Left hindlimb (tissue), 1 donor: ENCODE data around the gene GPRC5D.

Experiments used
- DNase-seq: peaks from one replicate; pipeline ENCODE4 v3.0.0-alpha.2; 2018

GPRC5D gene

DNA sequence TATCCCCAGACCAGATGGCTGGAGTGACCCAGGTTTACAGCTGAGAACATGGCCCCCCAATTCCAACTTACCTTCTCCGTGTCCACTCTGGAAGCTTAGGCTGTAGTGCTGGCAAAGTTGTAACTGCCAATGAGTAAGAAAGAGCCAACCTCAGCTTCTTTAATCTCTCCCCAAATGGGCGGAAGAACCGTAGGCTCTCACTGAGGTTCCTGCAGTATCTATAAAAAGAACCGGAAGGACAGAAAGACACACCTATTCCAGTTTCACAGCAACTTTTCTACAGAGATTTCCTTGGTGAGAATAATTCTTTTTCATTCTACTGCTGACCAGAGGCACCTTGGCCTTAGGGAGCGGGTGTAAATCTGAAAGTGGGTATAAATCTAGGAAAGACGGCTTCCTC is at the start of gene GPRC5D:
Gene GPRC5D, minus strand, starts transcription at position 135 of the 400 bp plus-strand sequence. CDS start 1,786 bp downstream, outside the sequence.
- no peak for DNase-seq

GRCh38 chr12:13001775-13002040 is 49.7 kb upstream of the GPRC5D start:
- no peak for DNase-seq

- peak; percentile 77 for DNase-seq
These were observed 49.2 kb upstream of the GPRC5D start for GRCh38 chr12:13000925-13001774.

DNA sequence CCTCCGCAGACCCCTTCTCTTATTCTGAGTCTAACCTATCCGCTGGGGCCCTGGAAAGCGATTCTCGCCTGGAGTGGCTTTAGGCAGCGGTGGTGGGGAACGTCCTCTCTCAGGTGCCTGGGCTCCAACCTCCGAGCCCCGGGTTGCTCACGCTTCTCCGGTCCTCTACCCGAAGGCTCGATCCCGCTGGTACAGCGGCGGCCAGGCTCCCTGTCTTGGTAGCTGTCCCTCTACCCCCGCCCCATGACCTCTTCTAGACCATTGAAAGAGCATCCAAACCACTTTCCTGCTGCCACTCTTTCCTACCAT is 48.6 kb upstream of the GPRC5D start:
- DNase-seq, result no peak

DNA sequence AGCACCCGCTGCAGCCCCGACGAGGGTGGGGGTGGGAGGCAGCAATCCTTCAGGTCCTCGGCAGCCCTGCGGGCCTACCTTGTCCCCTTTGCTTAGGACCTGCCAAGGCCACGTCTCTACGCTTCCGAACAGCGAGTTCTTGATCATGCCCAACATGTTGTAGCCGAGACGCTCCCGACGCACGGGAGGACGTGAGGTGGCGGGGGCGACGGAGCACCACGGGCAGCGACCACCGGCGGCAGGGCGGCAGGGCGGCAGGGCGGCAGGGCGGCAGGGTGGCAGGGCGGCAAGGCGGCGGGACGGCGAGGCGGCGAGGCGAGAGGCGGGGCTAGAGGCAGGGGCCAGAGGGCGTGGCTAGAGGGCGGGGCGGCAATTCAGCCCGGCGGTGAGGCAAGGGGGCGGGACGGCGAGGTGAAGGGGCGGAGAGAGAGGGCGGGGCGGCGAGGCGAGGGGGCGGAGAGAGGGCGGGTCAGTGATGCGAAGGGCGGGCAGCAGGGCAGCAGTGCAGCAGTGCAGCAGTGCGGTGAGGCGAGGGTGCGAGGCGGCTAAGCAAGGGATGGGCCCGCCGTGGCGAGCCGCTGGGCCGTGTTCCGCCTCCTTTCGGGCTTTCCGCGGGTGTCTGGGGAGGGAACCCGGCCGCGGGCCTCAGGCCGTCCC is 48.1 kb upstream of the GPRC5D start, which contains the start of gene HEBP1:
Gene HEBP1, minus strand, starts transcription at position 307 of the 657 bp plus-strand sequence. Its CDS starts 151 bp downstream, at position 156.
- peak; percentile 98 for DNase-seq

DNA sequence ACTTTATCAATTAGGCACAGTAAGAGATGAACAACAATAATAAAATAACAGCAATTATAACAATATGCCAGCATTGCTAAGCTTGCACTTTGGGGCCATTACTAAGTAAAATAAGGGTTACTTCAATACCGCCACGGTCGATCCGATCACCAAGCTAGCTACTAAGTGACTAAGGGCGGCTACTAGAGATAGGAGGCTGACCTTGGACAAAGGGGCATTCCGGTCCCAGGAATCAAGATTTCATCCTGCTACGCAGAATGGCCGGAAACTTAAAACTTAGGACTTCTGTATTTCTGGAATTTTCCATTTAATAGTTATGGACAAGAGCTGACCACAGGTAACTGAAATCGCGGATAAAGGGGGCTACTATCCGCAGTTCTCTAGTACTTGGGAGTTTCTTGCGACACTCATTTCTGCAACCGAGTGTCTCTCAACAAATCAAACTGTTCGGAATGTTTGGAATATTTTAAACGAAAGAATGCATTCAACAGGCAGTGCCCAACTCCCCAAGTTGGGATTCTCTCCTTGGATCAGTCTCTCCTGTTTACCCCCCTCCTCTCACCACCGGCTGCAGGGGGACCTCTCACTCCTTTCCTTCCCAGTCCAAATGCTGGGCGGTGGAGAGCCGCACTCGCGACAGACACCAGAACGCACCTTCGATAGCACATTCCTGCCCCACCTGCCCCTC is 47.4 kb upstream of the GPRC5D start:
- no peak for DNase-seq

- no peak for DNase-seq
These were observed 46.3 kb upstream of the GPRC5D start for GRCh38 chr12:12998248-12998647.

DNA sequence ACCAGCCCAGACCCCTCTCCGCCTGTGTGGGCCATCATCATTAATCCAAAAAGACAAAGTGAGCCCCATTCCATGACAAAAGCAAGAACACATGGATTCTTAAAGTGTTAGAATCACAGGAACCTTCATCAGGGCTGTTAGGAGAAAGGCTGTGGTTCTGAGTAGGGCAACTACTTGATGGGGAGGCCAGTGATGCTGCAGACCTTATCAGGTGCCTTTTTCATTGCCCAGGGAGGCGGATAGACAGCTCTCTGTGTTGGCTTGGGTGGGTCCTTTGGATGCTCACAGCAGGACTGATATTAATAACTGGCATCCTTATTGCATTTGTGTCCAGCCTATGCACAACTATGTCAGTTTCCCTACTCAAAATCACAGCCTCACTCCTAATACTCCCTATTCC is 45.8 kb upstream of the GPRC5D start:
- no peak for DNase-seq

GRCh38 chr12:12997156-12997555 is 45.2 kb upstream of the GPRC5D start:
- no peak for DNase-seq

- DNase-seq, result no peak
These were observed 44.2 kb upstream of the GPRC5D start for GRCh38 chr12:12996209-12996608.

- DNase-seq, result no peak
These were observed 43.1 kb upstream of the GPRC5D start for GRCh38 chr12:12995088-12995487.

GRCh38 chr12:12993367-12993766 is 41.4 kb upstream of the GPRC5D start:
- DNase-seq, result no peak

GRCh38 chr12:12992418-12993130 is 40.6 kb upstream of the GPRC5D start:
- DNase-seq, result no peak

DNA sequence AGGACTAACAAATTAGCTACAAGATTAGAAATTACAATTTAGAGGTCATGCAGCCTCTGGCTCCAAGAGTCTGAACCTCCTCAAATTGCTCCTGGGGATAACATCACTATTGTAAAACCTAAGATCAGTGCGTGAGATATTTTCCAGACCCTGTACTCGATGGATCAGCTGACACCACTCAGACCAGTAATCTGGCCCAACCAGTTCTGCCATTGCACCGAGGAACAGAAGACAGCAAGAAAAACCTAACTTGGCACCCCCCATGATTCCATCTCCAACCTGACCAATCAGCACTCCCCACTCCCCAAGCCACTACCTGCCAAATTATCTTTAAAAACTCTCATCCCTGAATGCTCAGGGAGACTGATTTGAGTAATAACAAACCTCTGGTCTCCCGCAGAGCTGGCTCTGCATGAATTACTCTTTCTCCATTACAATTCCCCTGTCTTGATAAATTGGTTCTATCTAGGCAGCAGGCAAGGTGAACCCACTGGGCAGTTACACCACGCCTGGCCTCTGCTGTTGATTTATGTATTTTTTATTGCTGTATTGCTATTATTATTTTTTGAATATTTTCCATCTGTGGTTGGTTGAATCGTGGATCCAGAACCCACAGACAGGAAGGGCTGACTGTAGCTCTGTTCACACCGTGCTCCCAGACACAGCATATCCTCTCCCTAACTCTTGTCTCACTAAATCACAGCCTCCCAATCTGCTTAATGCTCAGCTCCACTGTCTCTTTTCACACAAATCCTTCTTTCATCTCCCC is 38.9 kb upstream of the GPRC5D start:
- DNase-seq, result no peak

DNA sequence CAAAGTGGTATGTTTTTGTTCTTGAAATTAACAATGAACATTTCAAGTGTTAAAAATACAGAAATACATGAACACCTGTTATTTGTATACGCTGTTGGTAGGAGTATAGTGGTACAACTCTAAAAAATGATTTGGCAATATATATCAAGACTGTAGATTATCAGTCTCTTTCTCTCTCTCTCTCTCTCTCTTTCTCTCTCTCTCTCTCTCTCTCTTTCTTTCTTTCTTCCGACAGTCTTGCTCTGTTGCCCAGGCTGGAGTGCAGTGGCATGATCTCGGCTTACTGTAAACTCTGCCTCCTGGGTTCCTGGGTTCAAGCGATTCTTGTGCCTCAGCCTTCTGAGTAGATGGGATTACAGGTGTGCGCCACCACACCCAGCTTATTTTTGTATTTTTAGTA is 35.5 kb upstream of the GPRC5D start:
- DNase-seq, result no peak

- DNase-seq, result no peak
These were observed 34.9 kb upstream of the GPRC5D start for GRCh38 chr12:12986775-12987331.

DNA sequence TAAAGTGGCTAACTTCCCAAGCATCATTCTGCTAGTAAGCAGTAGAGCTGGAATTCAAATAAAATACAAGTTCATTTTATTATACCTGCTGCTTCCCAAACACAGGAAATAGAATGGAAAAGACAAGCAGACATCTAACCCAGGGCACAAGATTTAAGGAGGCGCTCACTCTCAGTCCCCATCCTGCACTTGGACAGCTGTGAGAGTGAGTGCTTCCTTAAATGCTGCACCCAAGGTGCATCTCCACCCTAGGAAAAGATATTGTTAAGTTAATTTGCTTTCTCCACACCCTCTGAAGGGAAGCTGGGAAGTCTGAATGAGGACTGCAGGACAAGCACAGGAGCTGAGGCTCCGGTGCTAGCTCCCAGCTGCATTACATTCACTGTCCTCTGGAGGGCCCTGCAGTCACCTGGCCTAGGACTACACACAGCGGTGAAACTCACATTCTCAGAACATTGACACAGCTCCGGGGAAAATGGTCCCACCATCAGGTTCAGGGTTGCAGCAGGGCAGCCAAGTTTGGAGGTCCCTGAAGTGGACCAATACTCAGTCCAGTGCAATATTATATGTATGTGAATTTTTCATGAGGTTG is 33.9 kb upstream of the GPRC5D start:
- DNase-seq, result no peak

- DNase-seq, result no peak
These were observed 32.2 kb upstream of the GPRC5D start for GRCh38 chr12:12984149-12984548.

GRCh38 chr12:12983420-12984035 is 31.6 kb upstream of the GPRC5D start:
- no peak for DNase-seq

- DNase-seq, result no peak
These were observed 30.4 kb upstream of the GPRC5D start for GRCh38 chr12:12982331-12982730.

DNA sequence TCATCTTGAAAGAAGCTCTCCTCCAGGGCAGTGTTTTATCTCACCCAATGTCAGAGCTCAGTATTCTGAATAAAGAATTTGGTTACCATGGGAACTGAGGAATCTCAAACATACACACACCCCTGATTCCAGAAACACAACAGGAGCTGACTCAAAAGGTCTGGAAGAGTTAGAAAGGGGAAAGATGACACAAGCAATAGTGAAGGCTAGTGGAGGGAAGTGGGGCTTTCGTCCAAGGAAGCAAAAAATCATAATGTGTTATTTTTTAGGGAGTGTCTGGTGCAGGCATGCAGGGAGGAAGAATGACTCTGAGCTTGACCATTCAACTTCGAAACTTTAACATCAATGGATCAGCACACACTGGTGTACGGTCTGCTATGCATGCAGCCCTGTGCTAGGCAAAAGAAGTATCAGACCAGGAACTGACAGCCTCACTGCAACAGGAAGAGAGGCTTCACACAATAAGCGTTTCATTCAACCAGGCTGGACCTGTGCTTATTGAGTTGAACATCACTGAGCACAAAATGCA is 27.8 kb upstream of the GPRC5D start:
- no peak for DNase-seq
